H9 (cell line): ENCODE data around the gene SPATA6. TPM values are rescaled to one million over a fixed set of nuclear protein-coding genes. Genes with fewer than 3 reads are reported as not detected.

Source experiments
- DNase-seq: peaks from one replicate; pipeline ENCODE4 v3.0.0-alpha.2; 2017
- H2AFZ ChIP-seq: one replicate; pipeline ENCODE4 v1.6.1; 2013; ENCODE audit warnings: mild to moderate bottlenecking, low read length, control low read depth, moderate library complexity
- H2AK5ac ChIP-seq: 2 replicates; pipeline ENCODE4 v1.6.1; 2013; ENCODE audit warnings: low read length, control low read depth, mixed read lengths; ENCODE audit not compliant: insufficient read length
- H2BK120ac ChIP-seq: one replicate; pipeline ENCODE4 v1.6.1; 2013; ENCODE audit warnings: low read depth, mild to moderate bottlenecking, low read length, control low read depth, inconsistent platforms; ENCODE audit not compliant: poor library complexity, severe bottlenecking
- H2BK12ac ChIP-seq: 2 replicates; pipeline ENCODE4 v1.6.1; 2013; ENCODE audit warnings: low read length, control low read depth, mixed read lengths, low read depth; ENCODE audit not compliant: insufficient read length
- H2BK15ac ChIP-seq: 2 replicates; pipeline ENCODE4 v1.6.1; 2013; ENCODE audit warnings: low read depth, low read length, control low read depth
- H2BK20ac ChIP-seq: one replicate; pipeline ENCODE4 v1.6.1; 2013; ENCODE audit warnings: low read depth, mild to moderate bottlenecking, low read length, control low read depth, inconsistent platforms; ENCODE audit not compliant: poor library complexity, severe bottlenecking
- H2BK5ac ChIP-seq: 2 replicates; pipeline ENCODE4 v1.6.1; 2013; ENCODE audit warnings: low read length, control low read depth, mixed read lengths; ENCODE audit not compliant: insufficient read length
- H3K14ac ChIP-seq: 2 replicates; pipeline ENCODE4 v1.6.1; 2013; ENCODE audit warnings: low read length, control low read depth; ENCODE audit not compliant: insufficient read depth
- H3K18ac ChIP-seq: 2 replicates; pipeline ENCODE4 v1.6.1; 2013; ENCODE audit warnings: low read depth, mild to moderate bottlenecking, mixed read lengths, low read length, control low read depth; ENCODE audit not compliant: insufficient read length
- H3K23ac ChIP-seq: 2 replicates; pipeline ENCODE4 v1.6.1; 2013; ENCODE audit warnings: low read length, control low read depth, mixed read lengths, low read depth; ENCODE audit not compliant: insufficient read length
- H3K23me2 ChIP-seq: 2 replicates; pipeline ENCODE4 v1.6.1; 2013; ENCODE audit warnings: low read depth, mild to moderate bottlenecking, mixed read lengths, low read length, control low read depth; ENCODE audit not compliant: insufficient read length, poor library complexity, severe bottlenecking
- H3K27ac ChIP-seq: 2 replicates; pipeline ENCODE4 v1.5.1; 2013; ENCODE audit warnings: low read length, control low read depth, mixed read lengths, low read depth; ENCODE audit not compliant: insufficient read length
- H3K27me3 ChIP-seq: 2 replicates; pipeline ENCODE4 v1.6.1; 2013; ENCODE audit warnings: low read length, control low read depth, inconsistent platforms; ENCODE audit not compliant: insufficient read depth
- H3K4ac ChIP-seq: 2 replicates; pipeline ENCODE4 v1.6.1; 2013; ENCODE audit warnings: low read depth, mild to moderate bottlenecking, control low read depth, inconsistent platforms, low read length, moderate library complexity
- H3K4me1 ChIP-seq: 2 replicates; pipeline ENCODE4 v1.6.1; 2013; ENCODE audit warnings: low read length, control low read depth, inconsistent platforms; ENCODE audit not compliant: insufficient read depth
- H3K4me2 ChIP-seq: 2 replicates; pipeline ENCODE4 v1.6.1; 2013; ENCODE audit warnings: low read length, control low read depth, mixed read lengths; ENCODE audit not compliant: insufficient read length, insufficient read depth
- H3K56ac ChIP-seq: 2 replicates; pipeline ENCODE4 v1.6.1; 2013; ENCODE audit warnings: low read depth, mild to moderate bottlenecking, mixed read lengths, low read length, control low read depth; ENCODE audit not compliant: insufficient read length
- H3K79me1 ChIP-seq: 2 replicates; pipeline ENCODE4 v1.6.1; 2013; ENCODE audit warnings: low read depth, mild to moderate bottlenecking, moderate library complexity, low read length, control low read depth, inconsistent platforms; ENCODE audit not compliant: insufficient read depth, poor library complexity, severe bottlenecking
- H3K79me2 ChIP-seq: 2 replicates; pipeline ENCODE4 v1.6.1; 2013; ENCODE audit warnings: low read length, control low read depth, inconsistent platforms; ENCODE audit not compliant: insufficient read depth
- H3K9ac ChIP-seq: 2 replicates; pipeline ENCODE4 v1.6.1; 2013; ENCODE audit warnings: low read length, control low read depth, mixed read lengths; ENCODE audit not compliant: insufficient read length; ENCODE audit errors: extremely low read depth
- H3K9me3 ChIP-seq: one replicate; pipeline ENCODE4 v1.6.1; 2013; ENCODE audit warnings: low read depth, low read length, inconsistent platforms; ENCODE audit not compliant: control insufficient read depth
- H3T11ph ChIP-seq: one replicate; pipeline ENCODE4 v1.6.1; 2013; ENCODE audit warnings: mild to moderate bottlenecking, low read length, control low read depth, inconsistent platforms
- H4K20me1 ChIP-seq: one replicate; pipeline ENCODE4 v1.6.1; 2013; ENCODE audit not compliant: control insufficient read depth, insufficient read length, insufficient read depth
- H4K5ac ChIP-seq: 2 replicates; pipeline ENCODE4 v1.6.1; 2013; ENCODE audit warnings: low read depth, mild to moderate bottlenecking, mixed read lengths, low read length, control low read depth; ENCODE audit not compliant: insufficient read length
- H4K8ac ChIP-seq: replicated peaks from 2 replicates; pipeline ENCODE4 v1.6.1; 2013; ENCODE audit warnings: low read length, control low read depth, mixed read lengths, low read depth; ENCODE audit not compliant: insufficient read length
- H4K91ac ChIP-seq: 2 replicates; pipeline ENCODE4 v1.6.1; 2013; ENCODE audit warnings: low read depth, mild to moderate bottlenecking, moderate library complexity, mixed read lengths, low read length, control low read depth; ENCODE audit not compliant: insufficient read length
- H3K27ac Mint-ChIP-seq, 3 experiments: 2 replicates in 2 of 3; 3 replicates in 1 of 3; pipeline ENCODE4 v1.8.0; 2020 to 2021; ENCODE audit warnings: mixed read lengths in 3 of 3, mild to moderate bottlenecking in 1 of 3, moderate library complexity in 1 of 3
- H3K27me3 Mint-ChIP-seq: 2 replicates; pipeline ENCODE4 v1.8.0; 2021; ENCODE audit warnings: low read depth, mild to moderate bottlenecking, moderate library complexity, mixed read lengths
- H3K36me3 Mint-ChIP-seq, 3 experiments: 2 replicates in 2 of 3; 3 replicates in 1 of 3; pipeline ENCODE4 v1.8.0; 2020 to 2021; ENCODE audit warnings: low read depth in 3 of 3, mixed read lengths in 3 of 3; ENCODE audit not compliant: insufficient read depth in 1 of 3
- H3K4me1 Mint-ChIP-seq, 2 experiments: 2 replicates each; pipeline ENCODE4 v1.8.0; 2020; ENCODE audit warnings: mixed read lengths in 2 of 2
- H3K4me3 Mint-ChIP-seq, 2 experiments: 2 replicates in 1 of 2; 3 replicates in 1 of 2; pipeline ENCODE4 v1.8.0; 2020 to 2021; ENCODE audit warnings: mild to moderate bottlenecking in 2 of 2, mixed read lengths in 2 of 2, moderate library complexity in 1 of 2
- H3K9me3 Mint-ChIP-seq, 2 experiments: 2 replicates in 1 of 2; 3 replicates in 1 of 2; pipeline ENCODE4 v1.8.0; 2020; ENCODE audit warnings: mild to moderate bottlenecking in 2 of 2, mixed read lengths in 2 of 2, moderate library complexity in 1 of 2
- WGBS: extraction: QIAGEN DNeasy Blood & Tissue Kit; methylation state at CpG from one replicate; pipeline ENCODE4 v1.1.7; 2013; ENCODE audit warnings: missing lambda C conversion rate, low lambda C conversion rate, mixed read lengths; ENCODE audit not compliant: insufficient read length; ENCODE audit errors: extremely low coverage; 5-methylcytosine and 5-hydroxymethylcytosine counted together
- total RNA-seq: library from RNA; stranded (reverse); gene quantifications from 2 replicates; pipeline ENCODE4 v1.2.1, GENCODE V29; 2021
- TF ChIP-seq, protein P1 (sequence below): fragments of 200-600 bp; sonication (generic); conservative IDR thresholded peaks from 3 replicates; pipeline ENCODE4 v1.8.0; 2021; ENCODE audit warnings: antibody characterized with exemption, mild to moderate bottlenecking

SPATA6 gene
- total RNA-seq, 1 experiment from 2014 or later, result 8.0 TPM

DNA sequence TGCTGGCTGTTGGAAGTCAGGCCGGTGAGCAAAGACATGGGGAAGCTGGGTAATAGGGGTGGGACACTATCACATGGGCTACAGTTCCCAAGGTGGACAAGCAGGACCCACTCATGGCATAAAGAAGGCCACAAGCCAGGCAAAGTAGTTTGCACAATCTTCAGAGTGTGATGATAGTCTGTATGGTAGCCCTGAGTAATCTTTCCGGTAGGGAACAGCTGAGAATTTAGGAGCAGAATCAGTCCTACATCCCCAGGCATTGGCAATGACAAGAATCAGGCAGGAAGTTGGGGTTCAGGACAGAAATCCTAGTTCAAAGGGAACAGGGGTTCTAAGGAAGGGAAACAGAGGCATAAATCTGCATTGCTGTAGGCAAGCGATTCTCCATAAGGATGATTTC, 23.9 kb upstream of the SPATA6 start:
- WGBS, result no CpG with 5 or more reads among the region's 3 CpGs
- Histone ChIP-seq H4K91ac (no peak overlapping the region), H3K18ac (no peak overlapping the region), H3K79me1 (no peaks in the 10 kb centered on the region), H2BK15ac (no peak overlapping the region), H3K9me3 (no peaks in the 10 kb centered on the region), H3K23ac (no peak overlapping the region), H3K4me2 (no peak overlapping the region), H3K9ac (no peak overlapping the region), H2BK12ac (no peak overlapping the region), H2AFZ (no peak overlapping the region), H3T11ph (no peak overlapping the region), H4K8ac (no peak overlapping the region), H2BK5ac (no peak overlapping the region), H4K5ac (no peak overlapping the region), H4K20me1 (no peaks in the 10 kb centered on the region), H2BK20ac (no peak overlapping the region), H3K27me3 (no peaks in the 10 kb centered on the region), H3K79me2 (no peaks in the 10 kb centered on the region), H3K56ac (no peak overlapping the region), H3K27ac (no peak overlapping the region), H2BK120ac (no peak overlapping the region), H3K14ac (no peak overlapping the region), H3K23me2 (no peaks in the 10 kb centered on the region), H3K4me1 (peaks cover 18% of the 10 kb centered on the region; the same call in 1 of the 2 replicates), H3K4ac (no peak overlapping the region), H2AK5ac (no peak overlapping the region)
- Mint-ChIP-seq H3K27me3 (no peaks in the 10 kb centered on the region; the same call in 1 of the 2 replicates), H3K36me3 (no peaks in the 10 kb centered on the region), H3K27ac (peak overlapping the region in 1 of 3 experiments; percentile 27; a peak in 1 of 7 replicates), H3K9me3 (no peaks in the 10 kb centered on the region), H3K4me1 (peaks cover 35 to 41% of the 10 kb centered on the region in 2 experiments), H3K4me3 (no peak overlapping the region; a peak in 1 of 5 replicates)
- TF ChIP-seq, protein P1, sequence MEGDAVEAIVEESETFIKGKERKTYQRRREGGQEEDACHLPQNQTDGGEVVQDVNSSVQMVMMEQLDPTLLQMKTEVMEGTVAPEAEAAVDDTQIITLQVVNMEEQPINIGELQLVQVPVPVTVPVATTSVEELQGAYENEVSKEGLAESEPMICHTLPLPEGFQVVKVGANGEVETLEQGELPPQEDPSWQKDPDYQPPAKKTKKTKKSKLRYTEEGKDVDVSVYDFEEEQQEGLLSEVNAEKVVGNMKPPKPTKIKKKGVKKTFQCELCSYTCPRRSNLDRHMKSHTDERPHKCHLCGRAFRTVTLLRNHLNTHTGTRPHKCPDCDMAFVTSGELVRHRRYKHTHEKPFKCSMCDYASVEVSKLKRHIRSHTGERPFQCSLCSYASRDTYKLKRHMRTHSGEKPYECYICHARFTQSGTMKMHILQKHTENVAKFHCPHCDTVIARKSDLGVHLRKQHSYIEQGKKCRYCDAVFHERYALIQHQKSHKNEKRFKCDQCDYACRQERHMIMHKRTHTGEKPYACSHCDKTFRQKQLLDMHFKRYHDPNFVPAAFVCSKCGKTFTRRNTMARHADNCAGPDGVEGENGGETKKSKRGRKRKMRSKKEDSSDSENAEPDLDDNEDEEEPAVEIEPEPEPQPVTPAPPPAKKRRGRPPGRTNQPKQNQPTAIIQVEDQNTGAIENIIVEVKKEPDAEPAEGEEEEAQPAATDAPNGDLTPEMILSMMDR, result no peak
- no peak for DNase-seq
